HCT116 (cell line): ENCODE measurements around the gene PRR36. TPM values are rescaled to one million over a fixed set of nuclear protein-coding genes. Genes with fewer than 3 reads are reported as not detected.

Experiments
- ATAC-seq: fragments of 200-7000 bp; cut with Tn5 transposase; 2 replicates; pipeline ENCODE4 v1.9.1; 2020; ENCODE audit warnings: mild to moderate bottlenecking, moderate library complexity
- BruUV-seq: library from RNA; stranded (reverse); fragments of 400-500 nt; replicated peaks from 2 replicates; lab custom pipeline; 2021; lab: Mats Ljungman, UMichigan
- CTCF ChIA-PET: fragments of 300-600 bp; sonication (Branson Sonifier 250); formaldehyde crosslinking; loops from one replicate; lab custom pipeline; 2021; ENCODE audit warnings: antibody characterized with exemption; lab: Charles Lee
- POLR2A ChIA-PET: fragments of 300-600, 350-600 bp; sonication (Branson Sonifier 250); formaldehyde crosslinking; loops from one replicate; lab custom pipeline; 2021; ENCODE audit warnings: antibody characterized with exemption; lab: Charles Lee
- RAD21 ChIA-PET, 2 experiments: fragments of 300-600 bp; sonication (Branson Sonifier 250); formaldehyde crosslinking; loops; one replicate each; lab custom pipeline; 2023; ENCODE audit warnings: low total read pairs in 2 of 2; ENCODE audit not compliant: uncharacterized antibody in 2 of 2, unreplicated experiment in 2 of 2, low non-redundant PET in 1 of 2; lab: Charles Lee
- DNase-seq: peaks from one replicate; pipeline ENCODE4 v3.0.0-alpha.2; 2010; ENCODE audit warnings: low read depth, low spot score
- H2AFZ ChIP-seq: fragments of 200-600 bp; shearing (Covaris generic), sonication (generic); 2 replicates; pipeline ENCODE4 v1.6.1; 2017; ENCODE audit warnings: low read depth, mixed run types, mixed read lengths, antibody characterized with exemption, low read length; ENCODE audit not compliant: poor library complexity, severe bottlenecking
- H3K27ac ChIP-seq: 2 replicates; pipeline ENCODE4 v1.5.1; 2012; ENCODE audit warnings: low read depth, low read length
- H3K27me3 ChIP-seq: fragments of 200-600 bp; sonication (generic); 2 replicates; pipeline ENCODE4 v1.6.1; 2016; ENCODE audit warnings: mixed run types, low read length, mixed read lengths; ENCODE audit not compliant: insufficient read depth
- H3K36me3 ChIP-seq, 2 experiments: fragments of 200-500 bp in 1 of 2; fragments of 200-600 bp in 1 of 2; sonication (Bioruptor generic) in 1 of 2; sonication (generic) in 1 of 2; 2 replicates each; pipeline versions ENCODE4 v1.5.1 to v1.6.1; 2014 to 2016; ENCODE audit warnings: low read length in 2 of 2, inconsistent platforms in 1 of 2, mixed read lengths in 1 of 2, mixed run types in 1 of 2; ENCODE audit not compliant: insufficient read depth in 2 of 2, control insufficient read depth in 1 of 2
- H3K4me1 ChIP-seq, 2 experiments: fragments of 200-600 bp in 1 of 2; sonication (generic) in 1 of 2; 2 replicates each; pipeline versions ENCODE4 v1.5.1 to v1.6.1; 2012 to 2017; ENCODE audit warnings: low read length in 2 of 2, inconsistent platforms in 1 of 2, mild to moderate bottlenecking in 1 of 2, mixed read lengths in 1 of 2, mixed run types in 1 of 2, moderate library complexity in 1 of 2; ENCODE audit not compliant: insufficient read depth in 2 of 2, control insufficient read depth in 1 of 2
- H3K4me2 ChIP-seq: fragments of 200-600 bp; sonication (generic); 2 replicates; pipeline ENCODE4 v1.6.1; 2017; ENCODE audit warnings: mixed run types, low read length, mixed read lengths
- H3K4me3 ChIP-seq, 2 experiments: fragments of 200-600 bp in 1 of 2; sonication (generic) in 1 of 2; replicated peaks in 1 of 2; 2 replicates each; pipeline ENCODE4 v1.5.1; 2011 to 2016; ENCODE audit warnings: low read length in 2 of 2, control low read depth in 1 of 2, low read depth in 1 of 2, mild to moderate bottlenecking in 1 of 2, mixed read lengths in 1 of 2, mixed run types in 1 of 2
- H3K79me2 ChIP-seq: fragments of 200-600 bp; sonication (generic); 2 replicates; pipeline ENCODE4 v1.6.1; 2017; ENCODE audit warnings: mild to moderate bottlenecking, mixed run types, low read length, moderate library complexity, mixed read lengths; ENCODE audit not compliant: insufficient read depth
- H3K9ac ChIP-seq: fragments of 200-600 bp; sonication (generic); 2 replicates; pipeline ENCODE4 v1.6.1; 2016; ENCODE audit warnings: low read length, mixed read lengths
- H3K9me2 ChIP-seq: fragments of 200-600 bp; sonication (generic), shearing (Covaris generic); 2 replicates; pipeline ENCODE4 v1.6.1; 2017; ENCODE audit warnings: mixed run types, mild to moderate bottlenecking, moderate library complexity; ENCODE audit not compliant: insufficient read depth
- H3K9me3 ChIP-seq, 2 experiments: fragments of 200-500 bp in 1 of 2; fragments of 200-600 bp in 1 of 2; sonication (Bioruptor generic) in 1 of 2; sonication (generic) in 1 of 2; 2 replicates each; pipeline ENCODE4 v1.6.1; 2014 to 2017; ENCODE audit warnings: low read length in 2 of 2, mixed read lengths in 2 of 2, inconsistent platforms in 1 of 2, low read depth in 1 of 2, mild to moderate bottlenecking in 1 of 2, mixed run types in 1 of 2, moderate library complexity in 1 of 2; ENCODE audit not compliant: control insufficient read depth in 1 of 2, insufficient read depth in 1 of 2
- H4K20me1 ChIP-seq: fragments of 200-600 bp; sonication (generic), shearing (Covaris generic); 2 replicates; pipeline ENCODE4 v1.6.1; 2017; ENCODE audit warnings: mixed run types, mild to moderate bottlenecking, moderate library complexity; ENCODE audit not compliant: insufficient read depth
- ATF3 ChIP-seq: IDR thresholded peaks from 2 replicates; pipeline ENCODE4 v1.6.1; 2012
- CBX3 ChIP-seq: IDR thresholded peaks from 2 replicates; pipeline ENCODE4 v1.6.1; 2012; ENCODE audit warnings: low read depth
- CEBPB ChIP-seq: IDR thresholded peaks from 2 replicates; pipeline ENCODE4 v1.6.1; 2012; ENCODE audit warnings: low read depth
- CTCF ChIP-seq, 3 experiments: fragments of 200-600 bp in 1 of 3; sonication (generic) in 1 of 3; IDR thresholded peaks in 2 of 3; conservative IDR thresholded peaks in 1 of 3; 2 replicates each; pipeline ENCODE4 v1.5.1; 2012 to 2017; ENCODE audit warnings: low read depth in 2 of 3, low read length in 2 of 3, antibody characterized with exemption in 1 of 3, borderline replicate concordance in 1 of 3, control low read depth in 1 of 3, mild to moderate bottlenecking in 1 of 3, mixed read lengths in 1 of 3, mixed run types in 1 of 3, moderate library complexity in 1 of 3; ENCODE audit not compliant: insufficient read depth in 1 of 3
- EGR1 ChIP-seq: IDR thresholded peaks from 2 replicates; pipeline ENCODE4 v1.6.1; 2012; ENCODE audit warnings: low read depth
- ELF1 ChIP-seq: IDR thresholded peaks from 2 replicates; pipeline ENCODE4 v1.6.1; 2012; ENCODE audit warnings: low read depth, borderline replicate concordance
- EZH2 ChIP-seq: fragments of 200-600 bp; sonication (generic); IDR thresholded peaks from 2 replicates; pipeline ENCODE4 v1.6.1; 2017; ENCODE audit warnings: antibody characterized with exemption, mixed run types
- EZH2phosphoT487 ChIP-seq: fragments of 200-600 bp; IDR thresholded peaks from 2 replicates; pipeline ENCODE4 v1.6.1; 2018; ENCODE audit warnings: antibody characterized with exemption, borderline replicate concordance
- FOSL1 ChIP-seq: IDR thresholded peaks from 2 replicates; pipeline ENCODE4 v1.6.1; 2012; ENCODE audit warnings: low read depth
- MAX ChIP-seq: IDR thresholded peaks from 2 replicates; pipeline ENCODE4 v1.6.1; 2012
- POLR2A ChIP-seq: IDR thresholded peaks from 2 replicates; pipeline ENCODE4 v1.7.0; 2011; ENCODE audit warnings: borderline replicate concordance; ENCODE audit not compliant: insufficient read depth, insufficient read length; ENCODE audit errors: extremely low read depth
- POLR2AphosphoS5 ChIP-seq: IDR thresholded peaks from 2 replicates; pipeline ENCODE4 v1.6.1; 2011; ENCODE audit warnings: mild to moderate bottlenecking, low read depth, low read length, moderate library complexity
- SIN3A ChIP-seq: IDR thresholded peaks from 2 replicates; pipeline ENCODE4 v1.6.1; 2012; ENCODE audit warnings: low read depth
- SP1 ChIP-seq: IDR thresholded peaks from 2 replicates; pipeline ENCODE4 v1.6.1; 2012; ENCODE audit warnings: low read depth
- SRF ChIP-seq: IDR thresholded peaks from 2 replicates; pipeline ENCODE4 v1.6.1; 2012; ENCODE audit warnings: low read depth
- TCF7L2 ChIP-seq: IDR thresholded peaks from 2 replicates; pipeline ENCODE4 v1.7.0; 2011; ENCODE audit warnings: borderline replicate concordance, inconsistent platforms; ENCODE audit not compliant: insufficient read depth, insufficient read length; ENCODE audit errors: extremely low read depth
- ZFX ChIP-seq: fragments of 450-650 bp; IDR thresholded peaks from 2 replicates; pipeline ENCODE4 v1.6.1; 2017
- ZNF274 ChIP-seq: fragments of 200-500 bp; sonication (Bioruptor generic); IDR thresholded peaks from 2 replicates; pipeline ENCODE4 v1.6.1; 2014; ENCODE audit warnings: mild to moderate bottlenecking, low read depth, low read length, inconsistent platforms
- intact Hi-C: fragments of 100-400 bp; cut with micrococcal nuclease; formaldehyde crosslinking; loops from 2 replicates; pipeline ENCODE4 v1.10.0; 2022
- total RNA-seq: library from RNA; stranded (reverse); gene quantifications from one replicate; pipeline ENCODE4 v1.2.1, GENCODE V29; 2021; ENCODE audit not compliant: unreplicated experiment

Gene PRR36
- total RNA-seq, 1 experiment from 2014 or later = 7.5 TPM

DNA sequence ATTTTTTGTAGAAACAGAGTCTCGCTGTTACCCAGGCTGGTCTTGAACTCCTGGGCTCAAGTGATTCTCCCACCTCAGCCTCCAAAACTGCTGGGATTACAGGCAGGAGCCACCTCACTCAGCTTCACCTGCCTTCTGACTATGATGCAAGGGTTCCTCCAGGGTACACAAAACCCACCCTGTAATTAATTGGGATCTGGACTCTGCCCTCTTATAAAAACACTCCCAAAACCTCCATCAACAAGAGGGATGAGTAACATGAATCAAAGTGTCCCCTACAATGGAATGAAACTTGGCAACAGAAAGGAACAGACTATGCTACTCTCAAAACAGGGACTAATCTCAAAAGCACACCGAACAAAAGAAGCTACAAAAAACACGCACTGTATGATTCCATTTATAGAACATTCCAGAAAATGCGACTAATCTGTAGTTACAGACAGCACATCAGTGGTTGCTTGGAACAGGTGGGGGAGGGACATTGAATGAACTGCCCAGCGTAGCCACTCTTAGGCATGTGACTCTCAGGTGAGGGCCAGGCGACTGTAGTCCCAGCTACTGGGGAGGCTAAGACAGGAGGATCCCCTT is 3.2 kb upstream of the PRR36 start:
- H3K79me2 ChIP-seq = no peaks in the 10 kb centered on the region
- H3K9ac ChIP-seq = no peak overlapping the region
- ATAC-seq (no peak), DNase-seq (no peak)
- RAD21 ChIA-PET = interaction anchor here in 1 of 2 experiments (0.5 kb wide), 1 partner anchor 43 kb away, joined by 3 read pairs; the partner anchor contains the start of gene SNAPC2
- H3K9me2 ChIP-seq = no peaks in the 10 kb centered on the region
- no peak overlapping the region for H3K4me3 ChIP-seq
- CTCF ChIA-PET = interaction anchor here (1.6 kb wide), 1 partner anchor 8 kb away, joined by 4 read pairs; no protein-coding TSS in a partner anchor
- peaks cover 7 to 25% of the 10 kb centered on the region in 2 experiments; a peak in 3 of 4 replicates for H3K4me1 ChIP-seq
- H3K4me2 ChIP-seq = peak overlapping the region; percentile 23; the same call in 1 of the 2 replicates
- intact Hi-C loops = no loop called here
- H3K27ac ChIP-seq = no peak overlapping the region
- H4K20me1 ChIP-seq = no peaks in the 10 kb centered on the region
- H3K9me3 ChIP-seq = no peaks in the 10 kb centered on the region
- no peak for TF ChIP-seq ZNF274
- no peak for TF ChIP-seq ELF1
- no peak for TF ChIP-seq POLR2AphosphoS5
- no peak for TF ChIP-seq EGR1
- no peak for TF ChIP-seq SRF
- no peak for TF ChIP-seq EZH2phosphoT487
- no peak for TF ChIP-seq SIN3A
- TF ChIP-seq POLR2A = no peak
- no peak for TF ChIP-seq CEBPB
- TF ChIP-seq CBX3 = no peak
- no peak for TF ChIP-seq CTCF (IDR thresholded peaks at IDR 0.05 in 2 of 3, conservative IDR thresholded peaks at IDR 0.05 in 1 of 3; ENCODE audit: borderline replicate concordance in 1 of 3, insufficient read depth in 1 of 3, low read depth in 2 of 3, low read length in 2 of 3)
- TF ChIP-seq MAX = no peak
- no peak for TF ChIP-seq EZH2
- no peak for TF ChIP-seq FOSL1
- TF ChIP-seq TCF7L2 = no peak
- no peak for TF ChIP-seq ZFX
- no peak for TF ChIP-seq SP1
- no peak for TF ChIP-seq ATF3
- POLR2A ChIA-PET = no interaction called here
- no peaks in the 10 kb centered on the region for H3K36me3 ChIP-seq
- no peak overlapping the region for H2AFZ ChIP-seq
- H3K27me3 ChIP-seq = no peaks in the 10 kb centered on the region
- no TSS peak for BruUV-seq
